Melanocyte of skin (primary cell): ENCODE results near the gene WFDC5. TPM values are rescaled to one million over a fixed set of nuclear protein-coding genes. Genes with fewer than 3 reads are reported as not detected.

Source experiments
- total RNA-seq, 2 donors: library from RNA; depleted of rRNA; stranded (reverse); fragments of >200 nt; gene quantifications; 2 replicates each; pipeline ENCODE4 v1.2.3, GENCODE V29; 2012

WFDC5 gene
- not detected for total RNA-seq

DNA sequence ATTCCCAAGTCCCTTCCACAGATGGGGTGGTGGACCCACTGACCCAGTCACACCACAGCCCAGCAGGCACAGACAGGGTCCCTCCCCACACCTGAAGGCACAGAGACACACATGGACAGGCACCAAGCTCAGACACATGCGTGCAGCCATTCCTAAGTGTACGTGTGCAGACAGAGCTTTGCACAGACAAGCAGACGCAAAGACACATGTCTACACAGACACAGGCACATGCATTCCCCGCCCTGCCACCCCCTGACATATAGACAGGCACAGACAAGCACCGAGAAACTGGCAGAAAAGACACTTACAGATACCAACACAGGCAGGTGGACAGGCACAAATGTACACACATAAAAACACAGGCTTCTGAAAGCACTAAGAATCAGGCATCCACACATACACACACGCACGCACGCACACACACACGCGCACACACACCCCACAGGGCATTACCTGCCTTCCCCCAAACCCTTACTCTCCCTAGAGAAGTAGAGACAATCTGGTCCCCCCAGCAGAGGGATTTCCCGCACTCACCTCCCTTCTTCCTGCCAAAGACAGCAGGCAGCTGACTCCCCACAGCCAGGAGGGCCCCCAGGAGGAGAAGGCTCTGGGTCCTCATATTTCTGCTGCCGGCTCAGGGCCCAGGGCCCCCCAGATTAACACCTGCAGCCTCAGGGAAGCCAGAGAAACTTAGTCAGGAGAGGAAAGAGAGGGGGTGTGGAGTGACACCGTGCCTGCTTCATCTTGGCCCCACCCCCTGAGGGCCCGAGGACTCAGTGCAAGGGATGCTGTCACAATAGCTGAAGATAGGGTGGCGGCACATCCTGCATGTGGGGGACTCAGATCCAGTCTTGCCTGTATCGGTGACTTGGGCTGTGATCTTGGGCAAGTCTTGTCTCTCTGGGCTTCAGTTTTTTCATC lies at the start of gene WFDC5:
WFDC5 (minus strand) TSS at position 710 of the 921 bp plus-strand sequence; CDS start at position 619, 91 bp downstream.

DNA sequence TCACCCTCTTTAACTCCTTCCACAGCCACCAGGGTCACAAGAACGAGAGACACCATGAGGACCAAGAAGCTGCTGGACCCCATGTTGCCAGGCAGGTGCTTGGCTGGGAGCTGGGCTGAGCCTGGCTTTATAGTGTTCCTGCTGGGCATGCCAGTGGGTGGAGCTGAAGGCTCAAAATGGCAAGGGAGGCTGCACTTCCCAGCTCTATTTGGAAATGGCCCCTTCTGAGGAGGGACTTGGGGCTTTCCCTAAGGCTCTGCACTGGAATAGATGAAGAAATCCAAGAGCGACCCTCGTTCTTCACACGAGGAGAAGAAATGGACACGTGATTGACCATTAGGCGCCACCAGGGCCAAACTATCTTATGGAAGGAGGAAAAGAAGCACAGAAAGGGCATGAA lies 9.4 kb upstream of the WFDC5 start, which contains the start of gene WFDC12:
WFDC12 (minus strand) TSS at position 101 of the 400 bp plus-strand sequence; CDS start at position 83, 18 bp downstream.

GRCh38 chr20:45100563-45101245 lies 14.3 kb downstream of the WFDC5 start, which contains the start of gene KCNS1:
Gene KCNS1 (minus strand): TSS chr20:45101127. CDS start chr20:45099236, 1,891 bp downstream.

Other genes with a start within 250 kb of the WFDC5 start
- 100 to 1,000 TPM; 156 to 160 TPM for gene YWHAB, start 229.5 kb downstream of the WFDC5 start, total RNA-seq
- 10 to 100 TPM; 13.1 to 19.0 TPM for gene PABPC1L, start 205.1 kb downstream of the WFDC5 start, total RNA-seq
- 10 to 100 TPM; 16.5 to 18.6 TPM for gene TOMM34, start 154.8 kb downstream of the WFDC5 start, total RNA-seq
- 10 to 100 TPM; 23.4 to 39.0 TPM for gene STK4, start 148.7 kb downstream of the WFDC5 start, total RNA-seq
- under 1 TPM; 0.34 to 0.67 TPM for gene KCNS1, start 14.0 kb downstream of the WFDC5 start, total RNA-seq
- gene WFDC12, start 9.3 kb upstream of the WFDC5 start, total RNA-seq: not detected
- under 1 TPM in 1 of 2 donors, not detected in 1; 0.69 TPM for gene PI3, start 59.7 kb upstream of the WFDC5 start, total RNA-seq
- gene SEMG1, start 91.9 kb upstream of the WFDC5 start, total RNA-seq: not detected
- not detected for gene SEMG2, start 106.2 kb upstream of the WFDC5 start, total RNA-seq
- gene SLPI, start 139.4 kb upstream of the WFDC5 start, total RNA-seq: not detected
- gene RBPJL, start 191.7 kb upstream of the WFDC5 start, total RNA-seq: not detected
- not detected for gene MATN4, start 193.1 kb upstream of the WFDC5 start, total RNA-seq
- gene SDC4, start 233.2 kb upstream of the WFDC5 start, total RNA-seq: 1 to 10 TPM; 7.2 to 8.0 TPM
- 10 to 100 TPM; 16.2 to 21.3 TPM for gene SYS1, start 248.0 kb upstream of the WFDC5 start, total RNA-seq